Hematopoietic multipotent progenitor cell treated with erythropoietin and hydrocortisone succinate and interleukin-3 and kit ligand, for 4 days (in vitro differentiated cells): Measurements from ENCODE around the gene KAT6B.

Experiments
- DNase-seq: peaks from one replicate; pipeline ENCODE4 v3.0.0-alpha.2; 2015

The KAT6B gene

GRCh38 chr10:74824184-74824899 is 2.1 kb upstream of the KAT6B start:
- DNase-seq = peak; percentile 23

DNA sequence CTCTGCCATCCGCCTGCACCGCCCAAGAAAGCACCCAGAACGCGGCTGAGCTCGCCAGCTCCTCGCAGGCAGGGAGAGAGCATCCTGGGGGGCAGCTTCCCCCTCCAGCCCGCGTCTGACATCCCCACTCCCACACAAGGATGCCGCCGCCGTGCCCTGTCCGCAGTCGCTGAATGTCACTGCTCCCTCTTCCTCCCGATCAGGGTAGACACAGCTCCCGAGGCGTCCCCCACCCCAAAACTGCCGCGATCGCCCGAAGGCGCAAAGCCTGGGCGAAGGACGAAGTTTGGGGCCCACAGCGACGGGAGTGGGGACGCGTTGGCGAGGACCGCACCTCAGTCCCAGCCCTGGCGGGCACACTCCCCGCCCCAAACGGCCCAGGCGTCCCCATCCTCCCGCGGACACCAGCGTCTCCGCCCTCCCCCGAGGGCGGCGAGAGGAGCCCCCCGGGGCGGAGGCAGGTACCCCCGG is 1.5 kb upstream of the KAT6B start:
- DNase-seq = peak; percentile 67

- DNase-seq = no peak
Measured at GRCh38 chr10:74825371-74826141, 844 bp upstream of the KAT6B start.

DNA sequence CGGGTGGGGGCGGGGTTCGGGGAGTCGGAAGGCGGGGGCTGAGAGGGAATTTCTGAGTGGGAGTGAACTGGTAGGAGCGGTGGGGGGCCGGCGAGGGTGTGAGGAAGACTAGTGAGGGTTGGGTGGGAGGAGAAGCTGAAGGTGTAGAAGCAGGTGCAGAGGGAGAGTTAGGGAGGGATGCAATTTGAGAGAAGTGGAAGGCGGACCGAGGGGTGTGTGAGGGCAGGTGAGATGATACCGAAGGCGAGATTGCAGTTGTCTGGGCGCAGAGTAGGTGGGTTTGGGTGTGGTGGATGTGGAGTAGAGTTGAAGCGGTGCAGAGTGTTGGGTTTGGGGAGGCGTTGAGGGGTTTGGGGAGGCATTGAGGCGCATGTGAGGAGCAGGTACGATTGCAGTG is 643 bp downstream of the KAT6B start:
- no peak for DNase-seq

DNA sequence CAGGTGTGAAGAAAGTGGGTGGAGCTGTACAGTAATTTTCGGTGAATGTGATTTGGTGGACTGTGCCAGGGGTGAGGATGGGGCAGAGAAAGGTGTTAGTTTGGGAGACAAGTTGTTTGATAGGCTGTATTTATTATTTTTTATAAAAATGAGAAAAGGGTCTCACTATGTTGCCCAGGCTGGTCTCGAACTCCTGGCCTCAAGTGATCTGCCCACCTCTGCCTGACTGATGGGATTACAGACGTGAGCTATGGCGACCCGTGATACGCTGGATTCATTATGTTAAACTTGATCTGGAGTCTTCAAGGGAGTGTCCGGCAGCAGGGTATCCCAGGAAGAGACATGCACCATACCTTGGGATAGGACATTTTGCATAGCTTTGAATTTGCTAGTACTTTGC is 1.3 kb downstream of the KAT6B start:
- DNase-seq = no peak

GRCh38 chr10:74828946-74829345 is 2.5 kb downstream of the KAT6B start:
- DNase-seq = no peak

GRCh38 chr10:74831518-74832120 is 5.2 kb downstream of the KAT6B start:
- no peak for DNase-seq

- no peak for DNase-seq
Measured at GRCh38 chr10:74835963-74836362, 9.6 kb downstream of the KAT6B start.

DNA sequence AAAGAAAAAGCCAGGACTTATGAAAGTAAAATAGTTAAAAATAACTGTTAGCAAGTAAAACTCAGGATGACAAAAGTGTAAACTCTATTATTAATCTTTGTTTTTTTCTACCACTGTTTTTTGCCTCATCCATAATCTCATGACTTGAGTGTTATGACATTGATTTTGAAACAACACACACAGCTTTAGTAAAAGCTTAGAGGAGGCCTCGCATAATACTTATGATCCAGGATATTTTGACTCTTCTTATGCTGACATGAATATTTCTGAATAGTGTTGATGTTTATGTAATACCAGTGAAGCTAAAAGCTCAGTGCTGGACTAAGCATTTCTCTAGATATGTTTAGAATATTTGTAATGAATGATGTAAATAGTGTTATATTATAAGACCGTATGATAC is 10.5 kb downstream of the KAT6B start:
- DNase-seq = no peak

GRCh38 chr10:74837743-74838142 is 11.3 kb downstream of the KAT6B start:
- no peak for DNase-seq

DNA sequence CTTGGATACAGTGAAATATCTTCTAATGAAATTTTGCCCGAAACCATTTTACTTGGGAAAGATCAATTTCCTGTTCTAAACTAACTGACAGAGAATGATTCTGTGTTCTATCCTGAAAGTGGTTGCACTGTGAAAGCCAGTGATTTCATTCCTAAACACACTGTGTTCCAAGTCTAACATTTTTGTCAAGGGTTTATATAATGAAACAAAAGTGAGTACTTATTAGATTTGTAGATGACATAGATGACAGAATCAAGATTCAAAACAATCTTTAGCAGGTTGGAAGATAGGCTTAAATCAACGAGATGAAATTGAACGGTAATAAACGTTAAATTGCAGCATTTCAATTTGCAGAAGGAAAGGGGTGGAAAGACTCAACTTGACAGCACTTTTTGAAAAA is 13.3 kb downstream of the KAT6B start:
- DNase-seq = no peak

GRCh38 chr10:74841265-74841973 is 15.0 kb downstream of the KAT6B start:
- no peak for DNase-seq

DNA sequence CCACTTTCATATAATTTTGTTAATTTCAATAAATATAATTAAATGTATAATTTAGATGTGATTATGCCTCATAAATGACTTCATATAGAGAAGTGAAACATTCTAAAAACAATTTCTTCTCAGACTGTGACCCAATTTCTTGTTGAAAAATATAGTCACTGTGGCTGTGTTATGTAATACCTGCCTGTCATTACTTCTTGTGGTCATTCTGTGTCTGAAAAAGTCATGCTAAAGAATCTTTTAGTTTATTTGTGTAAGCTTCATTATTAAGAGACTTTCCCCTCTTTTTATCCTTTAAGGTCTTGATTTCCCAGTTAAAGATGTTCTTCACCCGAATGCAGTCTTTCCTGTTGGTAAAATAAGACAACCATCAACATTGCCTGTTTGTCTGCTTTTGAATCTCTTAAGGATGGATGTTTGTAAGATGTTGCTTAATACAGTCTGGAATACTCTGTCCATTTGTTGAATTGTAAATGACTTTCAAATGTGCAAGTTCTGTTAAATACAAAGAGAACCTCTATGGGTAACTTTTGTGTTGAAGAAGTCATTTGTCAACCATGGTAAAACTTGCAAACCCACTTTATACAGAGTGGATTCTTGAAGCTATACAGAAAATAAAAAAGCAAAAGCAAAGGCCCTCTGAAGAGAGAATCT is 16.0 kb downstream of the KAT6B start:
- peak; percentile 56 for DNase-seq

DNA sequence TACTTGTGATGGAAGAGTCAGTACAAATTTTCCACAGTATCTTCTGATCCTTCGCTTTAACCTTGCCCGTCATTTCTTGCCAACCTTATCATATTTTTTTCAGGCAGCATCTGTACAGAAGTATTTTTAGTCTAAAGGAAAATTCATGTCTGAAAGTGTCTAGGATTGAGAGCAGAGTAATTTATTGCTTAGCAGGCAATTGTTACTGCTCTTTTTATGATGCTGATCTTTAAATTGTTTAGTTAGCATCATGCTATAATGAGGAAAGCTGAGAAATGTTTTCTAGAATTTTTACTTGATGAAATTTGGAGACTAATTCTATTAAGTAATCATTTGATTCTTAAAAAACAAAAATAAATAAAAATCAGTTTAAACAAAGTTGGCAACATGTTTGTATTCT is 20.6 kb downstream of the KAT6B start:
- no peak for DNase-seq

DNA sequence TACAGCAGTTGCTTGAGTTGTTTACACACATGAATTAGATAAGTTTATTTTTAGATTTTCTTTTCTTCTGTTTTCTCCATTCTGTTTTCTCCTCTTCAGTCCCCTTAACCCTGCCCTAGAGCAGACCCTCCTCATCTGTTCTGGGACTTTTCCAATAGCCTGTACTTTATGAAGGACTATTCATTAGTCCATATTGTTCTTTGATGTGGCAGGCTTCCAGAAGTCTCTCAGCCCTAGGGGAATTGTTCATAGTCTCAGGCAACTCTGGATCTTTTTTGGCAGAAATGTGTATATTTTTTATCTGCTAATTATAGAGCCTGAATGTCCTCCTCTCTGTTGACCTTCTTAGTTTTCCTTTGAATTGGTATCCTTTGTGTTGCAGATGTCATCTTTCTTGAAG is 25.4 kb downstream of the KAT6B start:
- DNase-seq = no peak

DNA sequence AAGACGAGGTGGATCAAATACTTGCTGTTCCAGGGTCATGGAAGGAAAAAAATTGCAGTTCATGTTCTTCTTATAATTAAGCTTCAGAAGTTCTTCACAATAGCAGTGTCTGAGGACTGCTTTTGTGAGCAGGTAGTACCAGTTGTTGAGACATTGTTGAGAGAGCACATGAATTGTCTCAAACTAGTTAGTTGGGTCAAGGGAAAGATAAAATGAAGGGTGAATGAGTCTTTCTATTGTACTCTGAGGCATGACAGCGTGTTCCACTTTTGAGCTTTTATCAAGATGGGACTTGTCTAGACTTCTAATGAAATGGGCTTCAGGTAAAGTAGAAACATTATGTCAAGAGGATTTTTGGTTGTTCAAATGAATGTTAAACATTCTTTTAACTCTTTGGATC is 26.0 kb downstream of the KAT6B start:
- no peak for DNase-seq

GRCh38 chr10:74854610-74855009 is 28.2 kb downstream of the KAT6B start:
- no peak for DNase-seq

DNA sequence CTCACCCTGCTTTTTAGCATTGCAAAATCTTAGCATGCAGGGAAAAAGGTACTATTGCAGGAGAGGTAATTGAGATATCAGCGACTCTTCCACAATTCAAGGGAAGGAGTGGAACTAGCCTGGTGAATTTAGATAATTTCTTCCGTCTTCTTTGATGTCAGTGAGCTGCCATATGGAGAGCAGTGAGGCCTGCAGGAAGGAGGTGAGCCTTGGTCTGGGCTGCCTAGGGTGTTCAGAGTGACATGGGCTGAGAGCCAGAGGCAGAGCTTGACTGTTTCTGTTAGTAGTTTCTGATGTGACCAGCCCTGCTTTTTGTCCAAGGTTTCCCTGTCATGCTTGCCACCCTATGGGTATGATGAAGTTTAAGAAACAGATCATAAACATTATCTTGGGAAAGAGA is 28.6 kb downstream of the KAT6B start:
- peak; percentile 70 for DNase-seq

GRCh38 chr10:74855439-74855838 is 29.0 kb downstream of the KAT6B start:
- no peak for DNase-seq

- DNase-seq = no peak
Measured at GRCh38 chr10:74856940-74857339, 30.5 kb downstream of the KAT6B start.

GRCh38 chr10:74857586-74857985 is 31.2 kb downstream of the KAT6B start:
- no peak for DNase-seq

- no peak for DNase-seq
Measured at GRCh38 chr10:74859546-74859945, 33.1 kb downstream of the KAT6B start.

DNA sequence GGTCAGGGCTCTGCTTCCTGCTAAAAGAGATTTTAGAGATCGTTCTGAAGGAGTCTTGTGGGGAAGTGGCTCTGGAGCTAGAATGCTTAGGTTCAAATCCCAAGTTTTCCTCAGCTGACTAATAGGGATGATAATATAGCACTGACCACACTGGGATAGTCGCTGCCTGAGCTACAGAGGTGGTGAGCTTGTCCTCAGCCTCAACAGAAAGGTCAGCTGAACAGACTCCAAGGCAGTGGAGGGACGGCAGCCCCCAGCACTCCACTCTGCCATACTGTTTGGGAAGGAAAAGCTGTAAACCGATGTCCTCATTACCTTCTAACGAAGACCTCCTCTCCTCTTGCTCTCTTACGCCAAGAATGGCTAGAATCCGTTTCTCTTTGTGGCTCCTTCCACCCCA is 36.2 kb downstream of the KAT6B start:
- no peak for DNase-seq
